T-helper 1 cell treated with Interleukin-12 subunit alpha and Interleukin-12 subunit beta and Interleukin-4 antibody, amounts not matched to agents 30 μg/mL and 1 μg/mL, for 36 hours (primary cell): ENCODE data around the gene PCARE.
"Not testable (repeated sequence)": the region's sequence is repeated elsewhere in the genome, so short reads cannot be mapped to it uniquely, and the experiment has no call there.

Source experiments
- H3K27ac Mint-ChIP-seq: one replicate; pipeline ENCODE4 v1.8.0; 2021; ENCODE audit warnings: mild to moderate bottlenecking, mixed read lengths
- H3K27me3 Mint-ChIP-seq: one replicate; pipeline ENCODE4 v1.8.0; 2021; ENCODE audit warnings: low read depth, mixed read lengths
- H3K36me3 Mint-ChIP-seq: one replicate; pipeline ENCODE4 v1.8.0; 2021; ENCODE audit warnings: low read depth, mixed read lengths
- H3K4me1 Mint-ChIP-seq: one replicate; pipeline ENCODE4 v1.8.0; 2021; ENCODE audit warnings: low read depth, mixed read lengths
- H3K4me3 Mint-ChIP-seq: one replicate; pipeline ENCODE4 v1.8.0; 2021; ENCODE audit warnings: mild to moderate bottlenecking, moderate library complexity, mixed read lengths
- H3K9me3 Mint-ChIP-seq: one replicate; pipeline ENCODE4 v1.8.0; 2021; ENCODE audit warnings: mixed read lengths

Gene PCARE

DNA sequence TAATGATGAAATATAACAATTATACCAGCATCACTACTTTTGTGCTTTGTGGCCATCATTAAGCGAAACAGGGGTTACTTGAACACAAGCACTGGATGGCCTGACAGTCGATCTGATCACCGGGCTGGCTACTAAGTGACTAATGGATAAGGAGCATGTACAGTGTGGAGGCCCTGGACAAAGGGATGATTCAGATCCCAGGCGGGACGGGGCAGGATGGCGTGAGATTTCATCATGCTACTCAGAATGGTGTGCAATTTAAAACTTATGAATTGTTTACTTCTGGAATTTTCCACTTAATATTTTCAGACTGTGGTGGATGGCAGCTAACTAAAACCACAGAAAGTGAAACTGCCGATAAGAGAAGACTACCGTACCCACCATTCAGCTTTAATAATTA, 33.9 kb upstream of the PCARE start:
- Mint-ChIP-seq H3K36me3 (peaks cover 4% of the 10 kb centered on the region), H3K27me3 (peaks cover 7% of the 10 kb centered on the region), H3K4me1 (peaks cover 16% of the 10 kb centered on the region), H3K4me3 (no peak overlapping the region), H3K9me3 (no peaks in the 10 kb centered on the region), H3K27ac (no peak overlapping the region)

DNA sequence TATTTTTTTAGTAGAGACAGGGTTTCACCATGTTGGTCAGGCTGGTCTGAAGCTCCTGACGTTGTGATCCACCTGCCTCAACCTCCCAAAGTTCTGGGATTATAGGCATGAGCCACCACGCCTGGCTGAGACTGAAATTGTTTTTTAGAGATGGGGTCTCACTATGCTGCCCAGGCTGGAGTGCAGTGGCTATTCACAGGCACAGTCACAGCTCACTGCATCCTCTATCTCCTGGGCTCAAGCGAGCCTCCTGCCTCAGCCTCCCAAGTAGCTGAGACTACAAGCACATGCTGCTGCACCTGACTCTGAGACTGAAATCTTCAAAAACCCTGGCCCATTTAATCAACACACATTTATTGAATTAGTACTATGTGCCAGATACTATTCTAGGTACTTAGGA, 33.2 kb upstream of the PCARE start:
- H3K4me1 Mint-ChIP-seq: peaks cover 16% of the 10 kb centered on the region
- not testable (repeated sequence) for H3K9me3 Mint-ChIP-seq, H3K27ac Mint-ChIP-seq, H3K27me3 Mint-ChIP-seq, H3K4me3 Mint-ChIP-seq, H3K36me3 Mint-ChIP-seq

- H3K36me3 Mint-ChIP-seq: peaks cover 4% of the 10 kb centered on the region
- no peaks in the 10 kb centered on the region for H3K9me3 Mint-ChIP-seq
- H3K27me3 Mint-ChIP-seq: peaks cover 7% of the 10 kb centered on the region
- H3K4me3 Mint-ChIP-seq: no peak overlapping the region
- H3K27ac Mint-ChIP-seq: no peak overlapping the region
- peaks cover 21% of the 10 kb centered on the region for H3K4me1 Mint-ChIP-seq
Measured at GRCh38 chr2:29106980-29107388, 32.7 kb upstream of the PCARE start.

DNA sequence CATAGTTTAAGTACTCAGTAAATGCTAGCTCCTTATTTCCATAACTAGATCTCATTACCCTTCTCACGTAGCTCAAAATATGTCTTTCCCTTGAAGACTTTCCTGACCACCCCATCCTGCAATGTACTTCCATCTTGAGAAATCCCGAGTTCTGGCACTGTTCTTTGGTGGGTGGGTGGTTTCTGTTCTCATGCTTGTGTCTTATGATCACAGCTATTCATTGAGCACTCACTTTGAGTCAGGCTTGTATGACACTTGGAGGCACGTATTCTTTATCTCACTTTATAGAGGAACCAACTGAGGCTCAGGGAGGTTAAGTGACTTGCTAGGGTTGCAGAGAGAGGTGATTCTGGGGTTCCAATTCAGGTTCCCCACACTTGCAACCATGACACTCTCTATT, 31.9 kb upstream of the PCARE start:
- peaks cover 4% of the 10 kb centered on the region for H3K36me3 Mint-ChIP-seq
- peaks cover 17% of the 10 kb centered on the region for H3K4me1 Mint-ChIP-seq
- no peaks in the 10 kb centered on the region for H3K9me3 Mint-ChIP-seq
- peaks cover 7% of the 10 kb centered on the region for H3K27me3 Mint-ChIP-seq
- H3K4me3 Mint-ChIP-seq: no peak overlapping the region
- H3K27ac Mint-ChIP-seq: no peak overlapping the region

DNA sequence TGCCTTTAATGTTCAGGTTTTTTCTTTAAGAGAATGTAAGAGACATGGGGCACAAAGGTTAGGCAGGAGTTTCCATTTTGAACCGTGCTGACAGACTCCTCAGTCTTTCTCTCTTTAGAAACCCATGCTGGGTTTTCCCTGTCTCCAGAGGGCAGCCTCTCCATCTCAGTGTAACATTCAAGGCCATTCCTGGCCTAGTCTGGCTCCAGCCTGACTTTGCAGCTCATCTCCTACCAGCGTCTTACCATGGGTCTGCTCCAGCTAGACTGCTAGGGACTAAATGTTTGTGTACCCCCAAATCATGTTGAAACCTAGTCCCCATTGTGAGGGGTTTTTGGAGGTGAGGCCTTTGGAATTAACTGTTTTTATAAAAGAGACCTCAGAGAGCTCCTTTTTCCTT, 31.1 kb upstream of the PCARE start:
- peaks cover 4% of the 10 kb centered on the region for H3K36me3 Mint-ChIP-seq

GRCh38 chr2:29104688-29105087, 30.4 kb upstream of the PCARE start:
- Mint-ChIP-seq H3K27me3 (peaks cover 7% of the 10 kb centered on the region), H3K4me3 (no peak overlapping the region), H3K36me3 (no peaks in the 10 kb centered on the region), H3K27ac (no peak overlapping the region), H3K9me3 (no peaks in the 10 kb centered on the region), H3K4me1 (peaks cover 6% of the 10 kb centered on the region)

More for the DNA sequence above, 31.1 kb upstream of the PCARE start:
- Mint-ChIP-seq H3K4me1 (peaks cover 10% of the 10 kb centered on the region), H3K4me3 (no peak overlapping the region), H3K27me3 (peaks cover 7% of the 10 kb centered on the region), H3K9me3 (no peaks in the 10 kb centered on the region), H3K27ac (no peak overlapping the region)

DNA sequence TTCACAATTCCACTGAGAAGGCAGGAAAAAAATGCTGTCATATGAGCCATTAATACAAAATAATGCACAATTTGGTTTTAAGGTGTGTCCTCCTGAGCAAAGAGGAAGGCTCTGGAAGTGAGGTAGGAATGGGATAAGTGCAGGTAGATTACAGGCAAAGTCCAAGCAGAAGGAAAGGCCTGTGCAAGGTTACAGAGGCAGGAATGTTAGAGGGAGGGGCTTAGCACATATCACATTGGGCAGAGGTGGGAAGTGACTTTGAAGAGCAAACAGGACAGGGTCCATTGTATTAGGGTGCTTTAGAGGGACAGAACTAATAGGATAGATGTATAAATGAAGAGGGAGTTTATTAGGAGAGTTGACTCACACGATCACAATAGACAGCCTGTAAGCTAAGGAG, 26.2 kb upstream of the PCARE start:
- peaks cover 4% of the 10 kb centered on the region for H3K27me3 Mint-ChIP-seq
- H3K36me3 Mint-ChIP-seq: no peaks in the 10 kb centered on the region
- H3K4me3 Mint-ChIP-seq: no peak overlapping the region
- peaks cover 5% of the 10 kb centered on the region for H3K4me1 Mint-ChIP-seq
- H3K9me3 Mint-ChIP-seq: no peaks in the 10 kb centered on the region
- no peak overlapping the region for H3K27ac Mint-ChIP-seq

DNA sequence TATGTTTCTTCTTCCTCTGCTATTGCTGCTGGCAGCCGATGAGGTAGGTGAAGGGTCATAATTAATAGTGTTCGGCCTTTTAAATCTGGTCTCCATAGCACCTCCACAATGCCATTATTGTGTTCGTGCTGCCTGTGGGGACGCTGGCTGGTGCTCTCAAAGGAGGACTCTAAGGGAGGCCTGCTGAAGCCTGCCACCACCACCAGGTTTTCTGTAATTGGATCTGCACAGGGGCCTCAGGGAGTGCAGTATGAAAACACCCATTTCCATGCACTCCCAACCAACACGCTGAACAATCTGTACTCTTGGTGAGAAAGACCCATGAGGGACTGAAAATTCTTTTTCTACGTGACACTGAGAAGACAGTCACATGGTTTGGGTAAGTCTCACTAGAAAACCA, 23.2 kb upstream of the PCARE start:
- peaks cover 5% of the 10 kb centered on the region for H3K4me1 Mint-ChIP-seq
- no peak overlapping the region for H3K27ac Mint-ChIP-seq
- H3K9me3 Mint-ChIP-seq: no peaks in the 10 kb centered on the region
- H3K36me3 Mint-ChIP-seq: no peaks in the 10 kb centered on the region
- no peak overlapping the region for H3K4me3 Mint-ChIP-seq
- peaks cover 4% of the 10 kb centered on the region for H3K27me3 Mint-ChIP-seq

DNA sequence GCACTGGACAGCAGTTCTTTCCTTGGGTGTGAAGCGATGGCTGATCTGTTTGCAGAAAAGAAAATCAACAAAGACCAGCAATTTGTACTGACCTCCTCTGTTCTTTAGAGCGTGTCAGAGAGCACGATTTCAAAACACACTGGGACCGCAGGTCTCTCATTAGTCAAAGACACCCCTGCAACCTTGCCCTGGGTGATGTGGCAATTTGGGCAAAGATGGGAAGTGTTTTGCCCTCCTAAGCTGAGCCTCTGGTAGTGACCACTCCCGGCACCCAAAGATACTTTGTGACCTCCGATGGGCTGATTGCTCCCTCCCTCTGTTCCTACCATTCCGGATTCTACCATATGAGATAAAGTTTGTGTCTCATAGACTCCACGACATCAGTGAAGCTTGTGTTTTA, 22.6 kb upstream of the PCARE start:
- H3K9me3 Mint-ChIP-seq: no peaks in the 10 kb centered on the region
- H3K4me1 Mint-ChIP-seq: no peaks in the 10 kb centered on the region
- H3K27ac Mint-ChIP-seq: no peak overlapping the region
- H3K4me3 Mint-ChIP-seq: no peak overlapping the region
- peaks cover under 1% of the 10 kb centered on the region for H3K27me3 Mint-ChIP-seq
- H3K36me3 Mint-ChIP-seq: no peaks in the 10 kb centered on the region

GRCh38 chr2:29090311-29090710, 16.0 kb upstream of the PCARE start:
- not testable (repeated sequence) for H3K27ac Mint-ChIP-seq, H3K4me3 Mint-ChIP-seq, H3K9me3 Mint-ChIP-seq, H3K36me3 Mint-ChIP-seq, H3K4me1 Mint-ChIP-seq
- H3K27me3 Mint-ChIP-seq: peaks cover 19% of the 10 kb centered on the region

DNA sequence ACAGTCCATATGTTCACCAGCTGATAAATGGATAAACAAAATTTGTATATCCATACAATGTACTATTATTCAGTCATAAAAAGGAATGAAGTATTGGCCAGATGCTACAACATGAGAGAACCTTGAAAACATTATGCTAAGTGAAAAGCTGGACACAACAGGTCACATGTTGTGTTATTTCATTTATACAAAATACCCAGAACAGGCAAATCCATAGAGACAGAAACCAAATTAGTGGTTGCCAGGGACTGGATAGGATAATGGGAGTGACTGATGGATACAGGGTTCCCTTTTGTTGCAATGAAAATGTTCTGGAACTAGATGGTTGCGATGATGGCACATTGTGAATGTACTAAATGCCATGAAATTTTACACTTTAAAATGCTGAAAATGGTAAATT, 10.2 kb upstream of the PCARE start:
- H3K27me3 Mint-ChIP-seq: peaks cover 12% of the 10 kb centered on the region
- H3K36me3 Mint-ChIP-seq: no peaks in the 10 kb centered on the region
- no peak overlapping the region for H3K4me3 Mint-ChIP-seq
- H3K9me3 Mint-ChIP-seq: no peaks in the 10 kb centered on the region
- no peak overlapping the region for H3K27ac Mint-ChIP-seq
- no peaks in the 10 kb centered on the region for H3K4me1 Mint-ChIP-seq

GRCh38 chr2:29082804-29083495, 8.6 kb upstream of the PCARE start:
- Mint-ChIP-seq H3K27ac (no peak overlapping the region), H3K36me3 (no peaks in the 10 kb centered on the region), H3K27me3 (peaks cover 2% of the 10 kb centered on the region), H3K4me1 (no peaks in the 10 kb centered on the region), H3K4me3 (no peak overlapping the region), H3K9me3 (peaks cover 5% of the 10 kb centered on the region)

- Mint-ChIP-seq H3K27me3 (no peaks in the 10 kb centered on the region), H3K9me3 (peaks cover 5% of the 10 kb centered on the region), H3K27ac (no peak overlapping the region), H3K4me1 (no peaks in the 10 kb centered on the region), H3K36me3 (no peaks in the 10 kb centered on the region), H3K4me3 (no peak overlapping the region)
Measured at GRCh38 chr2:29080886-29081743, 6.8 kb upstream of the PCARE start.

DNA sequence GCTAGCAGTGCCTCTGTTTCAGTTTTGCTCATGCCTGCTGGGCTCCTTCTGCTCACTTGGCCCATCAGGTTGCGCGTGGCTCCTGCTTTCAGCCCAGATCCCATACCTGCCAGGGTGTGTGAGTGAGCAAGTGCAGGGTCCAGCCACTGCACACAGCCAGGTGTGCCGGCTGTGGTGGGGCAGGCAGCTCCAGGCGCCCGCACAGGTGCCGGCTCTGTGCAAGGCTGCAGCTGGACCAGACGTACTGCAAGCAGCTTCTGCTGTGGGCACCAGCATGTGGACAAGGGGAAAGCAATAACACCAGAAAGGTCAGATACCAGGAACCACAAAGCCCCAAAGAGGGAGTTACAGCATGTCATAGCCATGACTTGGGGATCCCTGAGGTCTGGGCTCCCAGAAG, 5.6 kb upstream of the PCARE start:
- H3K36me3 Mint-ChIP-seq: no peaks in the 10 kb centered on the region
- H3K27ac Mint-ChIP-seq: no peak overlapping the region
- no peaks in the 10 kb centered on the region for H3K27me3 Mint-ChIP-seq
- no peak overlapping the region for H3K4me3 Mint-ChIP-seq
- H3K4me1 Mint-ChIP-seq: no peaks in the 10 kb centered on the region
- H3K9me3 Mint-ChIP-seq: peaks cover 5% of the 10 kb centered on the region
